Astrocyte of the cerebellum (primary cell): ENCODE results near the gene LRRK1.

ENCODE experiments used
- DNase-seq: peaks from one replicate; pipeline ENCODE4 v3.0.0-alpha.2; 2011; ENCODE audit warnings: low read depth
- H3K4me3 ChIP-seq: 2 replicates; pipeline ENCODE4 v1.5.1; 2011; ENCODE audit warnings: mild to moderate bottlenecking, low read depth, low read length, moderate library complexity
- in situ Hi-C: cut with HindIII; loops from 2 replicates; pipeline ENCODE4 v1.10.0; 2017; ENCODE audit warnings: low sequenced_read_pairs
- TF ChIP-seq, protein P1 (sequence below): IDR thresholded peaks from 2 replicates; pipeline ENCODE4 v1.5.1; 2012; ENCODE audit warnings: low read length, low read depth, moderate library complexity, mild to moderate bottlenecking; ENCODE audit errors: missing control alignments

The LRRK1 gene

DNA sequence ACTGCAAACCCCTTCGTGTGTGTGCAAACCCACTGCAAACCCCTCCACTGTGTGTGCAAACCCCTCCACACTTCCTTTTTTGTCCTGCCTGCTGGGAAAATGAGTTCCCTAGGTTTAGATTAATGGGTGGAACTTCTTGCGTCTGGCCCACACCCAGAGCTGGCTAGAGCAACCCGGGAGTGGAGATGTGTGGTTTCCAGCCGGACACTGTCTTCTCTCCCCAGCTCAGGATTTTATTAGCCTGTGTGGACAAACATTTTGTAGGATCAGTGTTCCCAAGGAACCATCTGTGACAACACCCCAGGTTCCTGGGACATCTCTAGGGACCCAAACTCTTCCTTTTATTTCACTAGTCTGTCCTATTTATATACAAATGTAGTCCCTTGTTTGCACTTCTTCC is 9.6 kb upstream of the LRRK1 start:
- no peak for DNase-seq
- in situ Hi-C loops = no loop called here
- TF ChIP-seq, protein P1, sequence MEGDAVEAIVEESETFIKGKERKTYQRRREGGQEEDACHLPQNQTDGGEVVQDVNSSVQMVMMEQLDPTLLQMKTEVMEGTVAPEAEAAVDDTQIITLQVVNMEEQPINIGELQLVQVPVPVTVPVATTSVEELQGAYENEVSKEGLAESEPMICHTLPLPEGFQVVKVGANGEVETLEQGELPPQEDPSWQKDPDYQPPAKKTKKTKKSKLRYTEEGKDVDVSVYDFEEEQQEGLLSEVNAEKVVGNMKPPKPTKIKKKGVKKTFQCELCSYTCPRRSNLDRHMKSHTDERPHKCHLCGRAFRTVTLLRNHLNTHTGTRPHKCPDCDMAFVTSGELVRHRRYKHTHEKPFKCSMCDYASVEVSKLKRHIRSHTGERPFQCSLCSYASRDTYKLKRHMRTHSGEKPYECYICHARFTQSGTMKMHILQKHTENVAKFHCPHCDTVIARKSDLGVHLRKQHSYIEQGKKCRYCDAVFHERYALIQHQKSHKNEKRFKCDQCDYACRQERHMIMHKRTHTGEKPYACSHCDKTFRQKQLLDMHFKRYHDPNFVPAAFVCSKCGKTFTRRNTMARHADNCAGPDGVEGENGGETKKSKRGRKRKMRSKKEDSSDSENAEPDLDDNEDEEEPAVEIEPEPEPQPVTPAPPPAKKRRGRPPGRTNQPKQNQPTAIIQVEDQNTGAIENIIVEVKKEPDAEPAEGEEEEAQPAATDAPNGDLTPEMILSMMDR = no peak
- no peak overlapping the region for H3K4me3 ChIP-seq

DNA sequence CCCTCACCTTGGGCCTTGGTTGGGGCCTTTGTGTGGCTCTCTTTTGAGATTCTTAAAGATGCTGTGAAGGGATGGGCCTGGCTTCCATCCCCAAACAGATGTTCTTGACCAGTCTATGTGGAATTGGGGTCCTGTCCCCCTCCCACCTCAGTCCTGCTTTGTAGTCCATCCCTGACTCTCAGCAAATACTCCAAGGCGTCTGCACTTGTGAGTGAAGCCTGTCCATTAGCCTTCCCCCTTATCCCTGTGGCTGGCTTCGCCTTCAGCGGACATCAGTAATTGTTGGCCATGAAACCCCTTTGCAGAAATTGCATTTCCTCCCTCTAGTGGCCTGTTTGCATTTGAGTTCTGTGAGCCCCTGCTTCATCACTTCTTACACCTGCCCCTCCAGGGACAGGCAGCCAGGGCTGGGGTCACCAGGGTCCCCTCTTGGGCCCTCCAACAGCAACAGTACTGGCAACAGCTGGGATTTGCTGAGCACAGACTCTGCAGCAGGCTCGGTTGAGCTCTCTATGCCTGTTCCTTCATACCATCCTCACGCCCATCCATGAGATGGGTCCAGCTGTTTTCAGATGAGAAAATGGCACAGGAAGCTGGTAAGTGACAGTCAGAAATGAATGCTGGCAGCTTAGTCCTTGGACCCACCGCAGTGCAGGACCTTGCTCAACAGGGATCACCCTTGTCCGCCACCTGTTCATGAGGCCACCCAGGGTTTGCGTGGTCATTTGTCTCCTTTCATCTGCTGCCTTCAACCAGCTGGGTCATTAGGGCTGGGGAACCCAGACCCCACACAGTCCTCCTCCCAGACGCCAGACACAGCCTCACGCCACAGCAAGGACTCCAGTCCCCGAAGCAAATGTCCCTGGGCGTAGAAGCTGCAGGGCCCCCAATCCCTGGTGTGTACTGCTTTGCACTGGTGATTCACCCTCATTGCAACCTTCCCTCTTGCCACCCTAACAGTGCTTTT is 8.9 kb upstream of the LRRK1 start:
- in situ Hi-C loops = no loop called here
- TF ChIP-seq, protein P1 = peak; percentile 49
- H3K4me3 ChIP-seq = no peak overlapping the region
- DNase-seq = no peak

DNA sequence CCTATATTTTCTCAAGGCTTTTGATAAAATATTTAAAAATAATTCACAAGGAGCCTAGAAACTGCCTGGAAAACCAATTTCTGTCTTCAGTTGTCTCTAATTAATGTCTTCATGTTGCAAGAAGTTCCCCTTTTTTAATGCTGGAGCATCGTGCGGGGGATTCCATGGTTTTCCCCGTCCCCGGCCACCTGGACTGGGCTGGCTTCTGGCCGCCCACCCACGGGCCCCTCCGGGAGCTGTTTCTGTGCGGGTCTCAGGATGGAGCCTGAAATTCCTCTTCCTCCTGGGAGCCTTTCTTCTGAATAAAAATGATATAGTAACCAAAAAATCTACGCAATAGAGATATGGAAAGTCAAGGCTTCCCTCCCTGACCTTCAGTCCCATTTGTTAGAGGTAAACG is 8.1 kb upstream of the LRRK1 start:
- in situ Hi-C loops = no loop called here
- no peak overlapping the region for H3K4me3 ChIP-seq
- no peak for DNase-seq
- TF ChIP-seq, protein P1 = no peak

DNA sequence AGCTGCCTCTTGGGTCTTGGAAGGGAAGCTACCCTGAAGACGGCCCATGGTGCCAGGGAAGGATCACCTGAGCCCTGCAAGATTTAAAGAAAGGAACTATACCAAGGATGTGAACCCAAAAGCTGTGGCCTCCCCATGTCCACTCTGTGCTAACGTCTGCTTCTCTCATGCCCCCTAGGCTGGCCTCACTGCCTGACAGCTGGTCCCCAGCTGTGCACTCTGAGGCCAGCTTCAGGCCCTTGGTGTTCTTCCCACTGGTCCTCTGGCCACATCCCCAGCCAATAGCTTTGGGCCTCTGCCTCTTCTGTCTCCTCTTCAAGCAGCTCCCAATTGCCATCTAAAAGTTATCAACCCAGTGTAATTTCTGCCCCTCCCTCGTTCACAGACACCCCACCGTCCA is 5.2 kb upstream of the LRRK1 start:
- TF ChIP-seq, protein P1 = no peak
- in situ Hi-C loops = no loop called here
- DNase-seq = no peak
- no peak overlapping the region for H3K4me3 ChIP-seq

DNA sequence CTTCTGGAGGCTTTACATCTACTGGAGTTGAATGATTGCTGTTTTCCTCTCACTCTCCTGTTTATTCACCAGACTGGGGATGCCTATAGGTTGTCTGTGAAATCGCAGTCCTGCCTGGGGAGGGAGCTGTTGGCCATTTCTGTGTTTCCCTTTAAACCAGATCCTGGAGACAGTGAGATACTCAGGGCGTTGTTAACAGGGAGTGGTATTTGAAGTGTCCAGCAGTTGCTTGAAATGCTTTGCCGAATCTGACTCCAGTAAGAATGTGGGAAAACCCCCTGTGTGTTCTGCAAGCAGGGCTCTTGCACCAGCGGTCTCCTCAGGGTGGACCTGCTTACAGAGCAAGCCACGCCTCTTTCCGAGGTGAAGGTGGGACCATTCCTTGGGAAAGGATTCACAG is 4.3 kb upstream of the LRRK1 start:
- in situ Hi-C loops = no loop called here
- TF ChIP-seq, protein P1 = peak; percentile 29
- no peak overlapping the region for H3K4me3 ChIP-seq
- DNase-seq = no peak

DNA sequence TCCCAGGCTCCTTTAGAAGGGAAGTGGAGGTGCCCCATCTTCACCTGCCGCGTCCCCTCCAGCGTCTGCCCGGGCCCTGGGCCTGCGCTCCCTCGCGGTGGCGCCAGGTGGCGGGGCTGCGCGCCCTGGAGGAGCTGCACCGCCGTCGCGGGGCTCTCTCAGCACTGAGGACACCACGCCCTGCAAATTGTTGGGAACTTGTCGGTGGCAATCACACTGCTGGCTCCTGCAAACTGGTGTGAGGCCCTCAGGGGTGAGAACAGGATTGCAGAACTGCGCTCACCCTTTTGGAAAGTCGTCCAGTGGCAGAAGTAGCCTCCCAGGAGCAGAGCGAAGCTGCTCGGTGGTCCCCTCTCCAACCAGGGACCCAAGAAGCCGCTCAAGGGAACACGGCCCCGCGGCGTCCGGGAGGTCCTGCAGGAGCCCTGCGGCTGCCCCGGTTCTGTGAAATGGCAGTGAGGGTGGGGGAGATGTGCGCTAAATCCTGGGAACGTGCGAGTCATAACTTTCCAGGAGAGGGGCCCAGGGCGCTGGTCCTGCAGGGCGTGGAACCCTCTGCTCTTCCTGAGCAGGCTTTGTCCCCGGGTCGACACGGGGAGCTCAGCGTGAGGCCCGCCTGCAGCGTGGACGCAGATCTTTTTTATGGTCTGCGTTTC is 995 bp upstream of the LRRK1 start:
- TF ChIP-seq, protein P1 = peak; percentile 99
- DNase-seq = peak; percentile 34
- peak overlapping the region; percentile 58 for H3K4me3 ChIP-seq
- in situ Hi-C loops = no loop called here
